Omental fat pad (tissue), 4 donors: Measurements from ENCODE around the gene LEFTY1. TPM values are rescaled to one million over a fixed set of nuclear protein-coding genes. Genes with fewer than 3 reads are reported as not detected.

Experiments used
- ATAC-seq: fragments of 150-250 bp; one replicate; pipeline ENCODE4 v1.9.1; 2016; ENCODE audit warnings: mild to moderate bottlenecking, moderate library complexity; ENCODE audit not compliant: low FRiP score
- DNase-seq: peaks from one replicate; pipeline ENCODE4 v3.0.0-alpha.2; 2019; ENCODE audit warnings: low spot score
- CTCF ChIP-seq, 3 donors: fragments of 450-650 bp; IDR thresholded peaks; one replicate each; pipeline ENCODE4 v1.5.1; 2016 to 2017; ENCODE audit warnings: antibody characterized with exemption in 3 of 3, mild to moderate bottlenecking in 3 of 3, moderate library complexity in 2 of 3
- total RNA-seq, 4 donors: library from RNA; depleted of rRNA; stranded (reverse); fragments of >200 nt; gene quantifications; one replicate each; pipeline ENCODE4 v1.1.0, GENCODE V29; 2016

The LEFTY1 gene
- total RNA-seq, 4 donors from 2014 or later = 0.44 TPM; not detected in 3

- DNase-seq = no peak
- no peak for ATAC-seq
- TF ChIP-seq CTCF (IDR thresholded peaks at IDR 0.05) = no peak
These were observed 17.5 kb upstream of the LEFTY1 start for GRCh38 chr1:225906467-225906866.

GRCh38 chr1:225903623-225904022 lies 14.7 kb upstream of the LEFTY1 start:
- ATAC-seq = no peak
- no peak for DNase-seq
- no peak for TF ChIP-seq CTCF (IDR thresholded peaks at IDR 0.05)

GRCh38 chr1:225899044-225899925 lies 10.3 kb upstream of the LEFTY1 start:
- ATAC-seq (no peak), DNase-seq (no peak)
- TF ChIP-seq CTCF (IDR thresholded peaks at IDR 0.05) = no peak

GRCh38 chr1:225897595-225898514 lies 8.9 kb upstream of the LEFTY1 start:
- TF ChIP-seq CTCF (IDR thresholded peaks at IDR 0.05) = no peak
- no peak for DNase-seq
- ATAC-seq = no peak

GRCh38 chr1:225896937-225897549 lies 8.1 kb upstream of the LEFTY1 start:
- no peak for ATAC-seq
- TF ChIP-seq CTCF (IDR thresholded peaks at IDR 0.05) = no peak
- DNase-seq = no peak

- TF ChIP-seq CTCF (IDR thresholded peaks at IDR 0.05) = no peak
- DNase-seq (no peak), ATAC-seq (no peak)
These were observed 7.5 kb upstream of the LEFTY1 start for GRCh38 chr1:225896494-225896893.
